HG03135 (cell line): ENCODE results near the gene TFIP11.

Experiments used
- ATAC-seq: cut with Tn5 transposase; IDR thresholded peaks from one replicate; pipeline ENCODE4 v1.9.1; 2021; ENCODE audit warnings: mild to moderate bottlenecking, moderate library complexity; ENCODE audit not compliant: unreplicated experiment

Gene TFIP11

DNA sequence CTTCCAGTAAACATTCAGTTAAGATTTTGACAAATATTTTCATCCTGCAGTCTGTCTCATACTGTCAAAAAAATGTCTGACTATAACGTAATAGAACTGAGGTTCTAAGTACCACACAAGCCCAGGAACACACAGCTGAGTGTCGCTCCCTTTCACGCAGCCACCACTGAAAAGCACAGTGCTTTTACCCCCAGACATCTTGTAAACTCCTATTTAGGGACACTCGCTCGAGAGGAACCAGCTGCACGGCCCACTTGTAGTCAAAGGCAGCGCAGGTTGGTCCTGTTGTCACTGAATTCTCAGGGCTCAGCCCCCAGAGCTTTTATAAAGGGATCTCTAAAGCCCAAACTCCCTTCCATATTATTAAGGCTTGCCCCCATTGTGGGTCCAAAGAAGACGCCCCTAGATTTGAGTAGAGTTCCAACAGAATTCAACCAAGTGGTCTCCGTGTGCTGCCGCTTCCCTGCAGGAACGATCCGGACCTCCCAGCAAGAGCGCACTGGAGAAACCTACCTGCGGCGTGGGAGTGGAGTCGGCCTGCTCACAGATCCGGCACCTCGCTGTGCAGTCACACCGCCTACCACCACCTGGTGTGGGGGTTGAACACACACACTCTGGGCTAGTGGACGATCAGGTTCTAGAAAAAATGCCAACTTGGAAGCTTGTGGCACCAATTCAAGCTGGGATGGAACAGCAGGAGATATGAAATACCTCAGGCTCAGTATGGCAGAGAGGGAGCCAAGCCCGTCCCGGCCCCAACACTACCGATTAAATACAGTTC lies 59.8 kb downstream of the TFIP11 start:
- ATAC-seq = no peak

- no peak for ATAC-seq
Observed at GRCh38 chr22:26450453-26451185, 61.7 kb downstream of the TFIP11 start.

DNA sequence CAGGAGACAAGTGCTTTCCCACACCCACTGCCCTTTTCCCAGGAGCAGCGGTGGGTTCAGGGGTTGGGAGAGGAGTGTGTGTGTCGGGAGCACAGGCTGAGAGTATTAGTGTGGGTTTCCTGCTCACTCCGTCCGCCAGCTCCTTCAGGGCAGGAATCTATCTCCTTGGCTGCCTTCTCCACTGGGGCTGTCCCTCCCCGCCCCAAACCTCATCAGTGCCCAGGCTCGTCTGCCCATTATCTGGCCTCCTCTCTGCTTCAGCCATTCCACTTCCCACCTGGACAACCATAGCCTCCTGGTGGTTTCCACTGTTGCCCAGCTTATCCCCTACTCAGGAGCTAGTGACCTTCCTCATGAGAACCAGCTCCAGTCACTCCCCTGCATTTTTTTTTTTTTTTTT lies 63.3 kb downstream of the TFIP11 start:
- ATAC-seq = no peak

- no peak for ATAC-seq
Observed at GRCh38 chr22:26448334-26448733, 63.9 kb downstream of the TFIP11 start.

DNA sequence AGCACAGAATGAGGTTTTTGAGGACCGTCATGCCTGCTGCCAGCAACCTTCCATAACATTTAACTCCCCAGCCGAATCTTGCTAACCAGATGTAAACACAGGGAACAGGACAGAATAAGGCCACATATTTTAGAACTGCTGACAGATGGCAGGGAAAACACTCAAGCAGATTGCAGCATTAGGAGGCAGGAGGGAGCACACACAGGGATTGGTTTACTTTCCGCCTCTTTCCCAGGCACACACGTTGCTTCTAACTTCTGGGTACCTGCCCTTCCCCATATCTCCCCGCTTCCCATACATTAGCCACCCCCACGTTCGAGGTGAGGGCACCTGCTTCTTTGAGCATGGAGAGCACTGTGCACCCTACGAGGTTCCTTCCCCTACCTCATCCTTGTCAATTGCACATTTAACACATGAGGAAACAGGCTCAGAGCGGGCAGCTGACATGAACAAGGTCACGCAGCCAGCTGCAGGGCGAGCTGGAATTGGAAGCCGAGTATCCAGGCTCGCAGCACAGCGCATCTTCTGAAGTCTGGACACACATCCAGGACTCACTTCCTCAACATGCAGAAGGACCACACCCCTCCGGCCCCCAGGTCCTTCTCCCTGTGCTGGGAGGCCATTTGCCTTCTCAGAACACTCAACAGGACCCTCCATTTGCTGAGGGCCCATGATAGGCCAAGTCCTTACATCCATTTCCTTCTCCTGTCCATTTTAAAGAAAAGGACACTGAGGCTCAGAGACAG lies 64.5 kb downstream of the TFIP11 start:
- no peak for ATAC-seq

GRCh38 chr22:26446808-26447515 lies 65.3 kb downstream of the TFIP11 start:
- no peak for ATAC-seq

DNA sequence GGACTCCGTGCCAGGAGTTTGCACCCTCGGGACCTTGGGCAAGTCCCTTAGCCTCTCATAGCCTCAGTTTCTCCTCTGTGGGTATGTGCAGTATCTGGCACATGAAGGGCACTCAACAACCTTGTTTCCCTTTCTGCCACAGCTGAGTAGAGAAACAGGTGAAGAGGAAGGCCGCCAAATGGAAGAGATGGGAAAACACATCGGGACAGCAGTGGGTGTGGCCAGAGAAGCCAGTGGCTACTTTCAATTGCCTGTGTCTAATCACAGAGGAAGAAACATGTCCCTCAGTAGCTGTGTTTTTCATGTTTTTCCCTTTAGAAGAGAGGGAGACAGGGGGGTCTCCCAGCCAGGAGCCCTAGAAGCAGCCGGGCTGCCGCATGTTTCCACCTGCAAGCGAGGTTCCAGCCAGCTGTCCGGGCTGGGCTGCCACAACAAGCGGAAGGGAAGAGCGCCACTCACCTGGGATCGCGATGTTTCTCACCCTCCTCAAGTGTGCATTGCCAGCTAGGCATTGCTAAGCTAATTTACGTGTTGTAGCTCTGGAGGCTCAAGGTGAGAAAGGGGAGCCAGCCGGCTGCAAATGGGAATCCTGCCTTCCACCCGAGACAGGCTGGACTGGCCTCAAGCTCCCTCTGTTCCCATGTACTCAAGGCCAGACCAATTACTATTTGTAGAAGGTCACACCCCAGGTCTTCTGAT lies 66.5 kb downstream of the TFIP11 start:
- no peak for ATAC-seq

GRCh38 chr22:26444777-26445176 lies 67.5 kb downstream of the TFIP11 start:
- no peak for ATAC-seq

GRCh38 chr22:26443901-26444690 lies 68.2 kb downstream of the TFIP11 start:
- no peak for ATAC-seq

GRCh38 chr22:26442086-26442756 lies 70.1 kb downstream of the TFIP11 start:
- ATAC-seq = no peak
